ENCODE results near the gene SPIN2A. TPM values are rescaled to one million over a fixed set of nuclear protein-coding genes. Genes with fewer than 3 reads are reported as not detected.
"Not testable (repeated sequence)": the region's sequence is repeated elsewhere in the genome, so short reads cannot be mapped to it uniquely, and the experiment has no call there.

The SPIN2A gene
- 0.38 TPM for polyA plus RNA-seq (2012; ENCODE audit: insufficient read length, low read depth)

DNA sequence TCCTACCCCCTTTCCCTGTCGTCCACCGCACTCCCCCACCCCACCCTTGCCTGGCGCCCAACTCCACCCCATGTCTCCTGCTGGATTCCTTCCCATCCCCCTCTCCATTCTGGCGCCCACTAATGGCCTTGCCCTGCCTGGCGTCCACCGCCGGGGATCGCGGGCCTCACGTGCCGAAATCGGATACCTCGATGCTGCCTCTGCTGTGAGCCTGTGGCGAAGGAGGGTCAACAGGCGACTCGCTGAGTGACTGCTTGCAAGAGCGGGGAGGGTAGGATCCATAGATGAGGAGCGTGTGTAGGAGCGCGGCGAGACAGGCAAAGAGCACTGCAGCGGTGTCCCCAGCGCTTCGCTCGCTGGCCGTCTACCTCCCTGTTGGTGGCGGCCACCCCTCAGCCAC is at the start of gene SPIN2A:
Gene SPIN2A, minus strand, starts transcription at position 325 of the 400 bp plus-strand sequence. CDS start 800 bp downstream, outside the sequence.
- not testable (repeated sequence) for TF ChIP-seq TAF1 (IDR thresholded peaks at IDR 0.05; ENCODE audit: borderline replicate concordance, insufficient read depth, low read length); REST (IDR thresholded peaks at IDR 0.05; ENCODE audit: insufficient read depth in 1 of 2, low read depth in 2 of 2, low read length in 2 of 2); SIN3A (IDR thresholded peaks at IDR 0.05; ENCODE audit: borderline replicate concordance, insufficient read depth, low read length)

GRCh38 chrX:57178605-57179004 is 41.4 kb upstream of the SPIN2A start:
- TF ChIP-seq POLR2AphosphoS5 (IDR thresholded peaks at IDR 0.05; ENCODE audit: low read depth, low read length) (no peak), SIN3A (IDR thresholded peaks at IDR 0.05; ENCODE audit: borderline replicate concordance, insufficient read depth, low read length) (no peak), TAF1 (IDR thresholded peaks at IDR 0.05; ENCODE audit: borderline replicate concordance, insufficient read depth, low read length) (no peak), FOXP2 (optimal IDR thresholded peaks at IDR 0.05; ENCODE audit: borderline replicate concordance, extremely low read depth, extremely low read length, insufficient read depth) (no peak), REST (IDR thresholded peaks at IDR 0.05; ENCODE audit: insufficient read depth in 1 of 2, low read depth in 2 of 2, low read length in 2 of 2) (no peak)

DNA sequence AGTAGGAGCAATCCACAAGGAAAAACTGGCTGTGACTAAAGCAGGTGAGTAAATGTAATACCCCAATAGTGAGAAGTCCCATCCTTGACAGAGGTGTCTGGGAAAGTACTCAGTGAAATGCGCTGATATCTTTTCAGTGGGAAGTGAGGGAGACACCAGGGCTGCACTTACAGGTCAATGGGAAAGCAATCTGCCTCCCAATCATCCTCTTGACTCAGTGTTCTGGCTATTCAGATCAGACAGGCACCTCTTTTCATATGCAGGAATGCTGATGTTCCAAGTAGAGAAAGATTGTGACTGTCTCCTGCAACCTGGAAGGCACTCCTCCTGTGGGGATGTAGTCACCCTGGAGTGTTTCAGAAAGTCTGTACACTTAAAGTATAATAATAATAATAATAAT is 39.9 kb upstream of the SPIN2A start:
- TF ChIP-seq REST (IDR thresholded peaks at IDR 0.05; ENCODE audit: insufficient read depth in 1 of 2, low read depth in 2 of 2, low read length in 2 of 2) = no peak
- no peak for TF ChIP-seq POLR2AphosphoS5 (IDR thresholded peaks at IDR 0.05; ENCODE audit: low read depth, low read length)
- TF ChIP-seq TAF1 (IDR thresholded peaks at IDR 0.05; ENCODE audit: borderline replicate concordance, insufficient read depth, low read length) = no peak
- no peak for TF ChIP-seq FOXP2 (optimal IDR thresholded peaks at IDR 0.05; ENCODE audit: borderline replicate concordance, extremely low read depth, extremely low read length, insufficient read depth)
- TF ChIP-seq SIN3A (IDR thresholded peaks at IDR 0.05; ENCODE audit: borderline replicate concordance, insufficient read depth, low read length) = no peak

DNA sequence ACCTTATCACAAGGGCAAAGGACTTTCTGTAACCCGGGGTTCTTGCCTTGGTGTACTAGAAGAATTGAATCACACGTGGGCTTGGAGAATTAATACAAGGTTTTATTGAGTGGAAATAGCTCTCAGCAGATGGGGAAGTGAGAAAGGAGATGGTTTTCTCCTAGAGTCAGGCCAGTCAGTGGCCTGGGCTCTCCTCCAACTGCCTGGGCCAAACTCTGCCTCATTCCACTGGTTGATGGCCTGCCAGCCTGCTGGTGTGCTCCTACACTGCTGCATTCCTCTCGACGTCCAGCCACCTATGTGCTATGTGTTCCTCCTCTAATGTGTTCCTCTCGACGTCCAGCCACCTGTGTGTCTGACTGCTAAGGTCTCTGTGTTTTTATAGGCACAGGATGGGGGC is 35.3 kb upstream of the SPIN2A start:
- no peak for TF ChIP-seq SIN3A (IDR thresholded peaks at IDR 0.05; ENCODE audit: borderline replicate concordance, insufficient read depth, low read length)
- no peak for TF ChIP-seq POLR2AphosphoS5 (IDR thresholded peaks at IDR 0.05; ENCODE audit: low read depth, low read length)
- TF ChIP-seq TAF1 (IDR thresholded peaks at IDR 0.05; ENCODE audit: borderline replicate concordance, insufficient read depth, low read length) = no peak
- no peak for TF ChIP-seq REST (IDR thresholded peaks at IDR 0.05; ENCODE audit: insufficient read depth in 1 of 2, low read depth in 2 of 2, low read length in 2 of 2)
- TF ChIP-seq FOXP2 (optimal IDR thresholded peaks at IDR 0.05; ENCODE audit: borderline replicate concordance, extremely low read depth, extremely low read length, insufficient read depth) = no peak

Measured in PFSK-1 (cell line).